Measurements from ENCODE around the gene MBD1.

The MBD1 gene

GRCh38 chr18:50279752-50280151 lies 1.6 kb downstream of the MBD1 start:
- Histone ChIP-seq H2AFZ (ENCODE audit: low read length) (no peak overlapping the region), H3K9me3 (replicated peaks; ENCODE audit: insufficient read depth, low read length) (no peaks in the 10 kb centered on the region), H3K4me3 (ENCODE audit: low read length) (peak overlapping the region; percentile 81; the same call in 1 of the 2 replicates), H3F3A (ENCODE audit: insufficient read depth, low read length) (no peaks in the 10 kb centered on the region), H3K4me1 (ENCODE audit: low read length) (peaks cover 19% of the 10 kb centered on the region), H4K20me1 (ENCODE audit: insufficient read depth, low read length) (no peaks in the 10 kb centered on the region), H3K9ac (ENCODE audit: low read length) (peak overlapping the region; percentile 81; the same call in 1 of the 2 replicates), H3K79me2 (ENCODE audit: low read length) (peaks cover 56% of the 10 kb centered on the region), H3K4me2 (ENCODE audit: low read depth, low read length) (peak overlapping the region; percentile 97), H3K27ac (ENCODE audit: low read length) (no peak overlapping the region), H3K27me3 (replicated peaks; ENCODE audit: insufficient read depth, low read length) (no peaks in the 10 kb centered on the region), H3K9me2 (replicated peaks; ENCODE audit: insufficient read depth, low read length) (no peaks in the 10 kb centered on the region), H3K36me3 (replicated peaks; ENCODE audit: insufficient read depth, low read length) (peaks cover 21% of the 10 kb centered on the region)
- DNase-seq, result no peak
- TF ChIP-seq CTCF (IDR thresholded peaks at IDR 0.05; ENCODE audit: low read length) (no peak), EZH2phosphoT487 (IDR thresholded peaks at IDR 0.05; ENCODE audit: low read length) (no peak), EZH2 (optimal IDR thresholded peaks at IDR 0.05; ENCODE audit: low read depth, low read length) (no peak)

DNA sequence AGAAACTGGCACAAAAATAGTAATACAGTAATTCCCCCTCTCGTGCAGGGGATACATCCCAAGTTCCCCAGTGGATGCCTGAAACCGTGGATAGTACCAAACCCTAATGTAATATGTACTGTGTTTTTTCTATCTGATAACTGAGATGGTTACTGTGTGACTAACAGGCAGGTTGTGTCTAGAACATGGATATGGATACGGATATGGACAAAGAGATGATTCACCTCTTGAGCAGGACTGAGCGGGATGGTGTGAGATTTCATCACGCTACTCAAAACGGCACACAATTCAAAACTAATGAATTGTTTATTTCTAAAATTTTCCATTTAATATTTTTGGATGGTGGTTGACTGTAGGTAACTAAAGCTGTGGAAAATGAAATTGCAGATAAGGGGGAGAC lies 3.4 kb downstream of the MBD1 start:
- H3K4me1 ChIP-seq (ENCODE audit: low read length), result peaks cover 19% of the 10 kb centered on the region
- H3K36me3 ChIP-seq (replicated peaks; ENCODE audit: insufficient read depth, low read length), result peaks cover 25% of the 10 kb centered on the region
- no peaks in the 10 kb centered on the region for H3K27me3 ChIP-seq (replicated peaks; ENCODE audit: insufficient read depth, low read length)
- peaks cover 56% of the 10 kb centered on the region for H3K79me2 ChIP-seq (ENCODE audit: low read length)
- no peaks in the 10 kb centered on the region for H3K9me3 ChIP-seq (replicated peaks; ENCODE audit: insufficient read depth, low read length)
- no peak overlapping the region for H3K27ac ChIP-seq (ENCODE audit: low read length)
- H3K4me2 ChIP-seq (ENCODE audit: low read depth, low read length), result no peak overlapping the region
- H3K9ac ChIP-seq (ENCODE audit: low read length), result no peak overlapping the region
- no peak overlapping the region for H3K4me3 ChIP-seq (ENCODE audit: low read length)
- H4K20me1 ChIP-seq (ENCODE audit: insufficient read depth, low read length), result no peaks in the 10 kb centered on the region
- H3K9me2 ChIP-seq (replicated peaks; ENCODE audit: insufficient read depth, low read length), result no peaks in the 10 kb centered on the region
- H2AFZ ChIP-seq (ENCODE audit: low read length), result no peak overlapping the region
- H3F3A ChIP-seq (ENCODE audit: insufficient read depth, low read length), result no peaks in the 10 kb centered on the region
- no peak for DNase-seq
- TF ChIP-seq EZH2phosphoT487 (IDR thresholded peaks at IDR 0.05; ENCODE audit: low read length) (no peak), CTCF (IDR thresholded peaks at IDR 0.05; ENCODE audit: low read length) (no peak), EZH2 (optimal IDR thresholded peaks at IDR 0.05; ENCODE audit: low read depth, low read length) (no peak)

GRCh38 chr18:50276452-50276851 lies 4.9 kb downstream of the MBD1 start:
- peaks cover 27% of the 10 kb centered on the region for H3K36me3 ChIP-seq (replicated peaks; ENCODE audit: insufficient read depth, low read length)
- H3F3A ChIP-seq (ENCODE audit: insufficient read depth, low read length), result no peaks in the 10 kb centered on the region
- H3K4me3 ChIP-seq (ENCODE audit: low read length), result no peak overlapping the region
- H3K9me2 ChIP-seq (replicated peaks; ENCODE audit: insufficient read depth, low read length), result no peaks in the 10 kb centered on the region
- no peak for DNase-seq
- no peak overlapping the region for H3K4me2 ChIP-seq (ENCODE audit: low read depth, low read length)
- H4K20me1 ChIP-seq (ENCODE audit: insufficient read depth, low read length), result no peaks in the 10 kb centered on the region
- H3K27ac ChIP-seq (ENCODE audit: low read length), result no peak overlapping the region
- H3K27me3 ChIP-seq (replicated peaks; ENCODE audit: insufficient read depth, low read length), result no peaks in the 10 kb centered on the region
- H3K9ac ChIP-seq (ENCODE audit: low read length), result no peak overlapping the region
- peaks cover 48% of the 10 kb centered on the region for H3K79me2 ChIP-seq (ENCODE audit: low read length)
- no peak overlapping the region for H2AFZ ChIP-seq (ENCODE audit: low read length)
- TF ChIP-seq EZH2phosphoT487 (IDR thresholded peaks at IDR 0.05; ENCODE audit: low read length) (no peak), EZH2 (optimal IDR thresholded peaks at IDR 0.05; ENCODE audit: low read depth, low read length) (no peak), CTCF (IDR thresholded peaks at IDR 0.05; ENCODE audit: low read length) (no peak)
- no peaks in the 10 kb centered on the region for H3K9me3 ChIP-seq (replicated peaks; ENCODE audit: insufficient read depth, low read length)
- H3K4me1 ChIP-seq (ENCODE audit: low read length), result peaks cover 19% of the 10 kb centered on the region
